B cell (primary cell): ENCODE data around the gene MIPEP. TPM values are rescaled to one million over a fixed set of nuclear protein-coding genes. Genes with fewer than 3 reads are reported as not detected.

ENCODE experiments used
- ATAC-seq: fragments of 200-7000 bp; cut with Tn5 transposase; one replicate; pipeline ENCODE4 v1.10.0; 2021; ENCODE audit warnings: low read depth, mild to moderate bottlenecking, moderate number of reproducible peaks, moderate library complexity
- CTCF ChIA-PET: fragments of 350-600 bp; sonication (Branson Sonifier 250); formaldehyde crosslinking; loops from one replicate; lab custom pipeline; 2021; ENCODE audit warnings: antibody characterized with exemption, inconsistent platforms; lab: Charles Lee
- POLR2A ChIA-PET: fragments of 350-600 bp; sonication (Branson Sonifier 250); formaldehyde crosslinking; loops from one replicate; lab custom pipeline; 2021; ENCODE audit warnings: antibody characterized with exemption; lab: Charles Lee
- DNase-seq: peaks from one replicate; pipeline ENCODE4 v3.0.0; 2013
- H2AFZ ChIP-seq: 2 replicates; pipeline ENCODE4 v1.6.1; 2012; ENCODE audit warnings: mild to moderate bottlenecking, low read depth, low read length; ENCODE audit not compliant: insufficient read depth, poor library complexity, severe bottlenecking
- H3K27ac ChIP-seq, 2 donors: 1 replicate in 1 of 2; 2 replicates in 1 of 2; pipeline ENCODE4 v1.5.1; 2012 to 2013; ENCODE audit warnings: low read length in 2 of 2, mild to moderate bottlenecking in 2 of 2, moderate library complexity in 1 of 2
- H3K27me3 ChIP-seq, 4 experiments: fragments of 200-600 bp in 1 of 4; sonication (generic) in 1 of 4; replicated peaks in 1 of 4; 1 replicate in 2 of 4; 2 replicates in 2 of 4; pipeline versions ENCODE4 v1.6.1 to v1.7.0; 2013 to 2016; ENCODE audit warnings: low read length in 3 of 4, mild to moderate bottlenecking in 2 of 4, mixed read lengths in 1 of 4, moderate library complexity in 1 of 4; ENCODE audit not compliant: insufficient read depth in 4 of 4, control insufficient read depth in 3 of 4; ENCODE audit errors: control extremely low read depth in 1 of 4
- H3K36me3 ChIP-seq, 2 experiments: replicated peaks in 1 of 2; 1 replicate in 1 of 2; 2 replicates in 1 of 2; pipeline versions ENCODE4 v1.6.1 to v1.7.1; 2013; ENCODE audit warnings: low read length in 1 of 2; ENCODE audit not compliant: insufficient read depth in 2 of 2, control insufficient read depth in 1 of 2; ENCODE audit errors: control extremely low read depth in 1 of 2, extremely low read depth in 1 of 2
- H3K4me1 ChIP-seq, 2 donors: fragments of 200-600 bp in 1 of 2; sonication (generic) in 1 of 2; 1 replicate in 1 of 2; 2 replicates in 1 of 2; pipeline versions ENCODE4 v1.5.1 to v1.6.1; 2013 to 2017; ENCODE audit warnings: low read length in 2 of 2; ENCODE audit not compliant: control insufficient read depth in 2 of 2, insufficient read depth in 2 of 2
- H3K4me2 ChIP-seq: replicated peaks from 2 replicates; pipeline ENCODE3; 2012; ENCODE audit warnings: mild to moderate bottlenecking, low read depth, low read length; ENCODE audit not compliant: poor library complexity, severe bottlenecking
- H3K4me3 ChIP-seq, 5 experiments: fragments of 200-600 bp in 1 of 5; sonication (generic) in 1 of 5; 1 replicate in 3 of 5; 2 replicates in 2 of 5; pipeline versions ENCODE4 v1.5.1 to v1.7.0; 2011 to 2016; ENCODE audit warnings: low read length in 4 of 5, mild to moderate bottlenecking in 4 of 5, low read depth in 2 of 5, control low read depth in 1 of 5, moderate library complexity in 1 of 5; ENCODE audit not compliant: insufficient read depth in 1 of 5; ENCODE audit errors: control extremely low read depth in 1 of 5, extremely low read depth in 1 of 5
- H3K79me2 ChIP-seq: fragments of 200-600 bp; sonication (generic); one replicate; pipeline ENCODE4 v1.6.0; 2016; ENCODE audit warnings: low read length; ENCODE audit not compliant: control insufficient read depth, insufficient read depth
- H3K9ac ChIP-seq: fragments of 200-600 bp; sonication (generic); 2 replicates; pipeline ENCODE4 v1.6.1; 2017; ENCODE audit warnings: mild to moderate bottlenecking, low read length, moderate library complexity
- H3K9me3 ChIP-seq, 3 donors: one replicate each; pipeline versions ENCODE4 v1.6.1 to v1.7.1; 2013; ENCODE audit warnings: low read length in 2 of 3; ENCODE audit not compliant: control insufficient read depth in 2 of 3, insufficient read depth in 1 of 3; ENCODE audit errors: control extremely low read depth in 1 of 3
- H4K20me1 ChIP-seq: 2 replicates; pipeline ENCODE4 v1.6.0; 2012; ENCODE audit warnings: mild to moderate bottlenecking, low read length; ENCODE audit not compliant: insufficient read depth, control insufficient read depth, poor library complexity, severe bottlenecking
- H3K27ac Mint-ChIP-seq: one replicate; pipeline ENCODE4 v1.8.0; 2021; ENCODE audit warnings: mixed read lengths
- H3K27me3 Mint-ChIP-seq: one replicate; pipeline ENCODE4 v1.8.0; 2021; ENCODE audit warnings: mixed read lengths
- H3K4me1 Mint-ChIP-seq: one replicate; pipeline ENCODE4 v1.8.0; 2021; ENCODE audit warnings: mixed read lengths
- H3K4me3 Mint-ChIP-seq: one replicate; pipeline ENCODE4 v1.8.0; 2021; ENCODE audit warnings: mixed read lengths
- H3K9me3 Mint-ChIP-seq: one replicate; pipeline ENCODE4 v1.8.0; 2022; ENCODE audit warnings: mixed read lengths; ENCODE audit not compliant: insufficient read depth
- EZH2 ChIP-seq: IDR thresholded peaks from 2 replicates; pipeline ENCODE4 v1.6.1; 2012; ENCODE audit warnings: borderline replicate concordance, low read depth, mild to moderate bottlenecking, moderate library complexity, low read length; ENCODE audit not compliant: insufficient read depth, poor library complexity, severe bottlenecking
- WGBS: methylation state at CpG from one replicate; pipeline ENCODE4 v1.1.5; 2013; ENCODE audit warnings: missing lambda C conversion rate; ENCODE audit not compliant: insufficient coverage; 5-methylcytosine and 5-hydroxymethylcytosine counted together
- intact Hi-C: fragments of 100-400 bp; cut with micrococcal nuclease; formaldehyde crosslinking; loops from one replicate; pipeline ENCODE4 v1.10.0; 2022
- polyA plus RNA-seq: library from polyadenylated mRNA; depleted of rRNA; stranded (reverse); fragments of >200 nt; gene quantifications from 2 replicates; pipeline ENCODE4 v1.2.3, GENCODE V29; 2012
- small RNA-seq: library from RNA; depleted of rRNA; stranded (forward); fragments of <200 nt; gene quantifications from one replicate; pipeline ENCODE3, GENCODE V24; 2012; ENCODE audit warnings: low replicate concordance, low read depth; ENCODE audit not compliant: insufficient read length
- total RNA-seq, 2 donors: library from RNA; stranded (reverse); fragments of 120-200 nt in 1 of 2; gene quantifications; 1 replicate in 1 of 2; 2 replicates in 1 of 2; pipeline versions ENCODE4 v1.2.3 to v1.2.4, GENCODE V29; 2013 to 2022
- TF ChIP-seq, protein P1 (sequence below): fragments of 200-600 bp; IDR thresholded peaks from one replicate; pipeline ENCODE4 v1.8.0; 2022; ENCODE audit warnings: antibody characterized with exemption, mild to moderate bottlenecking

Gene MIPEP
- total and polyA plus RNA-seq, 2 donors (not counting 1 experiment from before 2014, with no cell fraction given), result 6.2 to 16.9 TPM

DNA sequence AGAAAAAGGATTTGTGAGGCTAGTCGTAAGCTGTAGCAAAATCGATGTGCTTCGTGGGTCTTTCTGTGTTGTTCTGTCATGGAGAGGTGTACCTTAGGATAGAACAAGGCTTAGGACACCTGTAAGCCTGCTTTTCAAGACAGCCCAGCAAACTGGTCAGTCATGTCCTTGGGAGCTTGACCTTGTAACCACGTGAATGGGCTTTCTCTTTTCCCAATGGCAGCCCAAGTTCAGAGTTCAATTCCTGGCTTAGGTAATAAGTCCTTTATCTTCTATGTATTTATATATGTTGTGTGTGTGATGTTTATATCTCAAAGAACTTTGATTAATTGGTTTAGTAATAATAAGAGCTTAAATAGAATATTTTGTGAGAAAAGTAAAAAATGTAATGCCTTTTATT lies 206.1 kb downstream of the MIPEP start:
- ChIA-PET POLR2A (no interaction called here), CTCF (interaction anchor here (0.6 kb wide), 1 partner anchor 138 kb away, joined by 3 read pairs; no protein-coding TSS in a partner anchor)
- Mint-ChIP-seq H3K4me3 (no peak overlapping the region), H3K27me3 (peaks cover 24% of the 10 kb centered on the region), H3K9me3 (no peaks in the 10 kb centered on the region), H3K4me1 (no peaks in the 10 kb centered on the region), H3K27ac (no peak overlapping the region)
- H4K20me1 ChIP-seq, result no peaks in the 10 kb centered on the region
- no peak overlapping the region for H3K4me2 ChIP-seq
- H3K36me3 ChIP-seq, result no peaks in the 10 kb centered on the region
- intact Hi-C loops, result no loop called here
- WGBS, result 100% methylated on average over 1 of the region's 4 CpGs
- no peaks in the 10 kb centered on the region for H3K79me2 ChIP-seq
- peaks cover 4 to 22% (median 5%) of the 10 kb centered on the region in 3 donors for H3K9me3 ChIP-seq
- ATAC-seq, result no peak
- DNase-seq, result no peak
- H3K27ac ChIP-seq, result no peak overlapping the region
- H3K27me3 ChIP-seq, result peaks cover 0 to 12% (median 2%) of the 10 kb centered on the region in 4 experiments
- H3K4me3 ChIP-seq, result no peak overlapping the region
- no peaks in the 10 kb centered on the region for H3K4me1 ChIP-seq
- TF ChIP-seq, protein P1, sequence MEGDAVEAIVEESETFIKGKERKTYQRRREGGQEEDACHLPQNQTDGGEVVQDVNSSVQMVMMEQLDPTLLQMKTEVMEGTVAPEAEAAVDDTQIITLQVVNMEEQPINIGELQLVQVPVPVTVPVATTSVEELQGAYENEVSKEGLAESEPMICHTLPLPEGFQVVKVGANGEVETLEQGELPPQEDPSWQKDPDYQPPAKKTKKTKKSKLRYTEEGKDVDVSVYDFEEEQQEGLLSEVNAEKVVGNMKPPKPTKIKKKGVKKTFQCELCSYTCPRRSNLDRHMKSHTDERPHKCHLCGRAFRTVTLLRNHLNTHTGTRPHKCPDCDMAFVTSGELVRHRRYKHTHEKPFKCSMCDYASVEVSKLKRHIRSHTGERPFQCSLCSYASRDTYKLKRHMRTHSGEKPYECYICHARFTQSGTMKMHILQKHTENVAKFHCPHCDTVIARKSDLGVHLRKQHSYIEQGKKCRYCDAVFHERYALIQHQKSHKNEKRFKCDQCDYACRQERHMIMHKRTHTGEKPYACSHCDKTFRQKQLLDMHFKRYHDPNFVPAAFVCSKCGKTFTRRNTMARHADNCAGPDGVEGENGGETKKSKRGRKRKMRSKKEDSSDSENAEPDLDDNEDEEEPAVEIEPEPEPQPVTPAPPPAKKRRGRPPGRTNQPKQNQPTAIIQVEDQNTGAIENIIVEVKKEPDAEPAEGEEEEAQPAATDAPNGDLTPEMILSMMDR, result no peak
- no peak for TF ChIP-seq EZH2
- no peak overlapping the region for H3K9ac ChIP-seq
- H2AFZ ChIP-seq, result no peak overlapping the region

- peaks cover 0 to 20% (median 2%) of the 10 kb centered on the region in 4 experiments for H3K27me3 ChIP-seq
- H3K79me2 ChIP-seq, result no peaks in the 10 kb centered on the region
- no peak overlapping the region for H3K4me3 ChIP-seq
- H3K27ac ChIP-seq, result no peak overlapping the region
- H4K20me1 ChIP-seq, result no peaks in the 10 kb centered on the region
- no peak overlapping the region for H2AFZ ChIP-seq
- ChIA-PET POLR2A (no interaction called here), CTCF (no interaction called here)
- ATAC-seq (no peak), DNase-seq (no peak)
- 92% methylated on average over 8 of the region's 10 CpGs for WGBS
- no peaks in the 10 kb centered on the region for H3K4me1 ChIP-seq
- no peak overlapping the region for H3K9ac ChIP-seq
- Mint-ChIP-seq H3K27ac (no peak overlapping the region), H3K27me3 (peaks cover 27% of the 10 kb centered on the region), H3K4me1 (no peaks in the 10 kb centered on the region), H3K4me3 (no peak overlapping the region), H3K9me3 (no peaks in the 10 kb centered on the region)
- no peak overlapping the region for H3K4me2 ChIP-seq
- no peaks in the 10 kb centered on the region for H3K36me3 ChIP-seq
- intact Hi-C loops, result no loop called here
- H3K9me3 ChIP-seq, result peaks cover 5 to 21% (median 13%) of the 10 kb centered on the region in 3 donors
- TF ChIP-seq EZH2, result no peak
Measured at GRCh38 chr13:23680845-23681669, 208.1 kb downstream of the MIPEP start.

Small RNA genes lying within 50 kb of the gene (small RNA-seq; reads per million reads assigned to genes)
- not detected for gene MTCO3P2

Other genes starting within 250 kb of the MIPEP start
- not detected in 2 replicates for gene C1QTNF9B, start 8.1 kb upstream of the MIPEP start, total RNA-seq
- gene C1QTNF9B, start 8.1 kb upstream of the MIPEP start, polyA plus RNA-seq, result not detected in 2 replicates